Measurements from ENCODE around the gene NRCAM.

Gene NRCAM

GRCh38 chr7:108270385-108271015 lies 185.7 kb downstream of the NRCAM start:
- DNase-seq (ENCODE audit: insufficient read length, low spot score) (no peak), FAIRE-seq (no peak)
- TF ChIP-seq CTCF (IDR thresholded peaks at IDR 0.05; ENCODE audit: insufficient read depth, missing control alignments): no peak

- no peak for TF ChIP-seq CTCF (IDR thresholded peaks at IDR 0.05; ENCODE audit: insufficient read depth, missing control alignments)
- DNase-seq (ENCODE audit: insufficient read length, low spot score) (no peak), FAIRE-seq (no peak)
These were observed 187.9 kb downstream of the NRCAM start for GRCh38 chr7:108268200-108268820.

- TF ChIP-seq CTCF (IDR thresholded peaks at IDR 0.05; ENCODE audit: insufficient read depth, missing control alignments): no peak
- no peak for FAIRE-seq
These were observed 188.6 kb downstream of the NRCAM start for GRCh38 chr7:108267615-108268014.

GRCh38 chr7:108266491-108266890 lies 189.7 kb downstream of the NRCAM start:
- FAIRE-seq: no peak
- no peak for DNase-seq (ENCODE audit: insufficient read length, low spot score)
- TF ChIP-seq CTCF (IDR thresholded peaks at IDR 0.05; ENCODE audit: insufficient read depth, missing control alignments): no peak

More at GRCh38 chr7:108267615-108268014, 188.6 kb downstream of the NRCAM start:
- no peak for DNase-seq (ENCODE audit: insufficient read length, low spot score)

GRCh38 chr7:108266035-108266434 lies 190.2 kb downstream of the NRCAM start:
- no peak for FAIRE-seq
- TF ChIP-seq CTCF (IDR thresholded peaks at IDR 0.05; ENCODE audit: insufficient read depth, missing control alignments): no peak
- no peak for DNase-seq (ENCODE audit: insufficient read length, low spot score)

GRCh38 chr7:108265007-108265406 lies 191.2 kb downstream of the NRCAM start:
- FAIRE-seq (no peak), DNase-seq (ENCODE audit: insufficient read length, low spot score) (no peak)
- no peak for TF ChIP-seq CTCF (IDR thresholded peaks at IDR 0.05; ENCODE audit: insufficient read depth, missing control alignments)

GRCh38 chr7:108263425-108263824 lies 192.8 kb downstream of the NRCAM start:
- FAIRE-seq (no peak), DNase-seq (ENCODE audit: insufficient read length, low spot score) (no peak)
- no peak for TF ChIP-seq CTCF (IDR thresholded peaks at IDR 0.05; ENCODE audit: insufficient read depth, missing control alignments)

Data from D721Med (cell line).